HepG2 (cell line): ENCODE data around the gene HSD17B2. TPM values are rescaled to one million over a fixed set of nuclear protein-coding genes. Genes with fewer than 3 reads are reported as not detected.

Experiments
- HMGXB3 ChIP-seq: sonication (generic); formaldehyde crosslinking; IDR thresholded peaks from 2 replicates; pipeline ENCODE4 v1.4.0; 2020; ENCODE audit warnings: missing genetic modification reagents, borderline replicate concordance
- ZNF180 ChIP-seq: sonication (generic); formaldehyde crosslinking; IDR thresholded peaks from 2 replicates; pipeline ENCODE4 v1.4.0; 2020; ENCODE audit warnings: low read depth, missing genetic modification reagents, borderline replicate concordance
- ZNF383 ChIP-seq: sonication (generic); formaldehyde crosslinking; IDR thresholded peaks from 2 replicates; pipeline ENCODE4 v1.4.0; 2020; ENCODE audit warnings: missing genetic modification reagents, mild to moderate bottlenecking, borderline replicate concordance
- ZNF550 ChIP-seq: sonication (generic); formaldehyde crosslinking; IDR thresholded peaks from 2 replicates; pipeline ENCODE4 v1.4.0; 2020; ENCODE audit warnings: mild to moderate bottlenecking, missing genetic modification reagents, borderline replicate concordance
- ZNF614 ChIP-seq: IDR thresholded peaks from 2 replicates; pipeline ENCODE4 v1.6.1; 2018; ENCODE audit warnings: missing biosample characterization, missing genetic modification reagents, inconsistent platforms, borderline replicate concordance
- polyA plus RNA-seq, 8 experiments: library from polyadenylated mRNA; depleted of rRNA in 3 of 8; stranded (reverse) in 7 of 8; unstranded in 1 of 8; fragments of >200 nt; fragmentation: Illumina TruSeq in 4 of 8; extraction: Trizol in 4 of 8; gene quantifications; 2 replicates each; pipeline versions ENCODE4 v1.2.1 to v1.2.3, GENCODE V29; 2011 to 2016; ENCODE audit warnings: low read depth in 4 of 8, missing spikeins in 1 of 8, mixed read lengths in 1 of 8; ENCODE audit not compliant: insufficient read depth in 1 of 8
- total RNA-seq, 5 experiments: library from RNA; depleted of rRNA; stranded (reverse); fragments of >200 nt; fragmentation: Illumina TruSeq; extraction: Trizol; gene quantifications; 2 replicates each; pipeline ENCODE4 v1.2.3, GENCODE V29; 2016; ENCODE audit warnings: low read depth in 1 of 5
- TF ChIP-seq, protein P1 (sequence below), 2 experiments: sonication (generic) in 1 of 2; formaldehyde crosslinking in 1 of 2; IDR thresholded peaks; 2 replicates each; pipeline versions ENCODE4 v1.6.1 to v1.9.0; 2014 to 2022; ENCODE audit warnings: antibody characterized with exemption in 1 of 2, borderline replicate concordance in 1 of 2, inconsistent platforms in 1 of 2, low read depth in 1 of 2, missing genetic modification reagents in 1 of 2
- TF ChIP-seq, protein P2 (sequence below): sonication (generic); formaldehyde crosslinking; IDR thresholded peaks from 2 replicates; pipeline ENCODE4 v1.8.0; 2022; ENCODE audit warnings: mild to moderate bottlenecking, missing genetic modification reagents; ENCODE audit not compliant: insufficient replicate concordance

HSD17B2 gene
- total and polyA plus RNA-seq, 2 of the 13 experiments (the other 11 are each of a cell fraction or from before 2014, with no cell fraction given), result 26.3 to 69.3 TPM

DNA sequence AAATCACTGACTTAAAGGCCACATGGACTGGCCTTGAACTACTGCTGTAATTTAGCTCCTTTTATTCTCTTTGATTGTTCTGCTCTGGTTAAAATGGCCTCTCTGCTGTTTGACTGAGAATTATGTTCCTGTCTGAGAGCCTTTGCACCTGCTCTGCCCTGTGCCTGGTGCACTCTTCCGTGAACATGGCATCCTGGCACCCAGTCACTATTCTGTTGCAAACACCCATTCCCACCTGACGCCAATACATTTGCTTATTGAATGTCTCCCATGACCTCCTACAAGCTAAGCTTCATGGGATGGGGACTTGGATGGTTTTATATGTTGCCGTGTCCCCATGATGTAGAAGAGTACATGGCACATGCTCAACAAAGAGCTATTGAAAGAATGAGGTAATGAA, 20.1 kb downstream of the HSD17B2 start (continued):
- TF ChIP-seq, protein P1, sequence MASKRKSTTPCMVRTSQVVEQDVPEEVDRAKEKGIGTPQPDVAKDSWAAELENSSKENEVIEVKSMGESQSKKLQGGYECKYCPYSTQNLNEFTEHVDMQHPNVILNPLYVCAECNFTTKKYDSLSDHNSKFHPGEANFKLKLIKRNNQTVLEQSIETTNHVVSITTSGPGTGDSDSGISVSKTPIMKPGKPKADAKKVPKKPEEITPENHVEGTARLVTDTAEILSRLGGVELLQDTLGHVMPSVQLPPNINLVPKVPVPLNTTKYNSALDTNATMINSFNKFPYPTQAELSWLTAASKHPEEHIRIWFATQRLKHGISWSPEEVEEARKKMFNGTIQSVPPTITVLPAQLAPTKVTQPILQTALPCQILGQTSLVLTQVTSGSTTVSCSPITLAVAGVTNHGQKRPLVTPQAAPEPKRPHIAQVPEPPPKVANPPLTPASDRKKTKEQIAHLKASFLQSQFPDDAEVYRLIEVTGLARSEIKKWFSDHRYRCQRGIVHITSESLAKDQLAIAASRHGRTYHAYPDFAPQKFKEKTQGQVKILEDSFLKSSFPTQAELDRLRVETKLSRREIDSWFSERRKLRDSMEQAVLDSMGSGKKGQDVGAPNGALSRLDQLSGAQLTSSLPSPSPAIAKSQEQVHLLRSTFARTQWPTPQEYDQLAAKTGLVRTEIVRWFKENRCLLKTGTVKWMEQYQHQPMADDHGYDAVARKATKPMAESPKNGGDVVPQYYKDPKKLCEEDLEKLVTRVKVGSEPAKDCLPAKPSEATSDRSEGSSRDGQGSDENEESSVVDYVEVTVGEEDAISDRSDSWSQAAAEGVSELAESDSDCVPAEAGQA (IDR thresholded peaks at IDR 0.05; ENCODE audit: low read depth), result no peak
- TF ChIP-seq, protein P1 (CRISPR knock-in tag; IDR thresholded peaks at IDR 0.05; ENCODE audit: borderline replicate concordance), result no peak
- no peak for TF ChIP-seq ZNF383 (CRISPR knock-in tag)
- TF ChIP-seq HMGXB3 (CRISPR knock-in tag), result 0 out of 2 replicates have a peak, but pooled peaks have one; percentile 30
- TF ChIP-seq ZNF550 (CRISPR knock-in tag), result peak; percentile 55; the same call in 1 of the 2 replicates
- TF ChIP-seq, protein P2, sequence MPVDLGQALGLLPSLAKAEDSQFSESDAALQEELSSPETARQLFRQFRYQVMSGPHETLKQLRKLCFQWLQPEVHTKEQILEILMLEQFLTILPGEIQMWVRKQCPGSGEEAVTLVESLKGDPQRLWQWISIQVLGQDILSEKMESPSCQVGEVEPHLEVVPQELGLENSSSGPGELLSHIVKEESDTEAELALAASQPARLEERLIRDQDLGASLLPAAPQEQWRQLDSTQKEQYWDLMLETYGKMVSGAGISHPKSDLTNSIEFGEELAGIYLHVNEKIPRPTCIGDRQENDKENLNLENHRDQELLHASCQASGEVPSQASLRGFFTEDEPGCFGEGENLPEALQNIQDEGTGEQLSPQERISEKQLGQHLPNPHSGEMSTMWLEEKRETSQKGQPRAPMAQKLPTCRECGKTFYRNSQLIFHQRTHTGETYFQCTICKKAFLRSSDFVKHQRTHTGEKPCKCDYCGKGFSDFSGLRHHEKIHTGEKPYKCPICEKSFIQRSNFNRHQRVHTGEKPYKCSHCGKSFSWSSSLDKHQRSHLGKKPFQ (CRISPR knock-in tag), result peak; percentile 19
- TF ChIP-seq ZNF180 (CRISPR knock-in tag), result no peak
- TF ChIP-seq ZNF614 (CRISPR knock-in tag), result no peak
